Upper lobe of left lung (tissue), 6 donors: Measurements from ENCODE around the gene FOXQ1. TPM values are rescaled to one million over a fixed set of nuclear protein-coding genes. Genes with fewer than 3 reads are reported as not detected.

Experiments
- ATAC-seq, 2 donors: fragments of 200-7000 bp; cut with Tn5 transposase; one replicate each; pipeline ENCODE4 v1.9.1; 2022; ENCODE audit warnings: mild to moderate bottlenecking in 2 of 2, moderate library complexity in 2 of 2; ENCODE audit not compliant: low FRiP score in 2 of 2
- DNase-seq, 2 donors: peaks; one replicate each; pipeline ENCODE4 v3.0.0-alpha.2; 2019 to 2020
- H3K27ac ChIP-seq, 4 donors: fragments of 200-600 bp; sonication (generic); one replicate each; pipeline ENCODE4 v1.5.1; 2016 to 2019
- H3K27me3 ChIP-seq, 4 donors: fragments of 200-600 bp; sonication (generic); one replicate each; pipeline ENCODE4 v1.5.1; 2017 to 2019
- H3K36me3 ChIP-seq, 4 donors: fragments of 200-600 bp; sonication (generic); one replicate each; pipeline ENCODE4 v1.5.1; 2016 to 2019
- H3K4me1 ChIP-seq, 4 donors: fragments of 200-600 bp; sonication (generic); one replicate each; pipeline ENCODE4 v1.5.1; 2018 to 2019
- H3K4me3 ChIP-seq, 4 donors: fragments of 200-600 bp; sonication (generic); one replicate each; pipeline ENCODE4 v1.5.1; 2017 to 2019; ENCODE audit warnings: mild to moderate bottlenecking in 2 of 4, moderate library complexity in 1 of 4
- H3K9me3 ChIP-seq, 4 donors: fragments of 200-600 bp; sonication (generic); one replicate each; pipeline ENCODE4 v1.5.1; 2018 to 2019
- EP300 ChIP-seq, 4 donors: sonication (generic); formaldehyde crosslinking; IDR thresholded peaks; one replicate each; pipeline ENCODE4 v1.5.1; 2017; ENCODE audit warnings: antibody characterized with exemption in 4 of 4, control low read depth in 2 of 4
- POLR2A ChIP-seq, 4 donors: fragments of 450-650 bp; IDR thresholded peaks; one replicate each; pipeline ENCODE4 v1.5.1; 2016 to 2017; ENCODE audit warnings: antibody characterized with exemption in 4 of 4, mild to moderate bottlenecking in 2 of 4
- POLR2AphosphoS5 ChIP-seq, 2 donors: sonication (generic); formaldehyde crosslinking; IDR thresholded peaks; one replicate each; pipeline ENCODE4 v1.5.1; 2017; ENCODE audit warnings: antibody characterized with exemption in 2 of 2
- WGBS, 2 donors: methylation state at CpG; one replicate each; pipeline ENCODE4 v1.1.5; 2017 to 2018; 5-methylcytosine and 5-hydroxymethylcytosine counted together
- total RNA-seq, 6 donors: library from RNA; depleted of rRNA in 4 of 6; stranded (reverse); fragments of >200 nt in 4 of 6; gene quantifications; one replicate each; pipeline versions ENCODE4 v1.1.0 to v1.2.1, GENCODE V29; 2016 to 2021
- TF ChIP-seq, protein P1 (sequence below), 6 experiments: fragments of 450-650 bp in 4 of 6; fragments of 200-600 bp in 2 of 6; sonication (generic) in 2 of 6; IDR thresholded peaks; one replicate each; pipeline ENCODE4 v1.5.1; 2016 to 2019; ENCODE audit warnings: antibody characterized with exemption in 6 of 6
- donor health status: DM: no; HTN: no; CAD: no; lungs with moderate emphysema.
- donor health status: DM: no; HTN: yes; CAD: no; lungs with severe emphysema.

Gene FOXQ1
- 10 to 100 TPM in 3 of 6 donors, 1 to 10 TPM in 3; 3.9 to 15.4 (median 10.3) TPM for total RNA-seq

DNA sequence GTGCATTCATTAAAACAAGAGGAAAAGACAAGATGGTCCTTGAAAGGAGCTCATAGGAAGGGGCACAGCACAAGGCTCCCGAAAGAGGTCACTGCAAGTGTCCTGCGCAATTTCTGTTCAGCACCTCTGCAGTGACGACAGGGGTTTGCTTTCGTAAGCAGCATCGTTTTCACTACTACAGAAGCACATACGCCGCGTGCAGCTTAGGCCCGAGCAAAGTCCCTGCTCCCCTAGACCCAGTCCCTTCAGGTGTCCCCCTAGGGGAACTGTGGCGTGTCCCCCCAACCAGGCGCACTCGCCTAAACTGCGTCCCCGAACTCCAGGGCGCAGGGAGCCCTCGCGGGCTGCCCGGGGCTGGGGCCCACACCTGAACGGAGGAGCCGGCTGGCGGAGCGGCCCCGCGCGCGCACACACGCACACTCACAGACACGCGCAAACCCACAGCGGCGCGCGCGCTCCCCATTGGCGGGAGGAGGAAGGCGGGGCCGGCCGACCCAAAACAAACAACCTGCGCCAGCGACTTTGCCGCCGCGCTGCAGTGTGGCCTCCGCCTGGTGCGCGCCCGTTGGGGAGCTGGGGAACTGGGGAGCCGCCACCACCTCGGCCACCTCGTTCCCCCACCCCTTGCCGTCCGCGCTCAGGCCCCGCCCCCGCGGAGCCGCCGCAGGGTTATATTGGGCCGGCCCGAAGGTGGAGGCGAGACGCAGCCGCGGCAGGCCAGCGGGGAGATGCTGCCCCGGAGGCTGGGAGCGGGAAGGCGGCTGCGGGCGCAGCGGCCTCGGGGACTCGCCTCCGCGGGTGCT lies at the start of gene FOXQ1:
TSS of gene FOXQ1 (plus strand) at position 699 of the 803 bp plus-strand sequence. CDS start 607 bp downstream, outside the sequence.
- Histone ChIP-seq H3K4me3 (peak within 1 kb of the TSS; percentile 45 to 62 (median 56)), H3K27ac (peak within 1 kb of the TSS; percentile 79 to 86 (median 84)), H3K36me3 (no peaks in the 10 kb centered on the region), H3K4me1 (peaks cover 20 to 47% (median 32%) of the 10 kb centered on the region in 4 donors), H3K27me3 (peaks cover 0 to 28% (median 5%) of the 10 kb centered on the region in 4 donors), H3K9me3 (no peaks in the 10 kb centered on the region)
- ATAC-seq, result peak; percentile 77 to 92
- 0 to 2% methylated on average over 12 to 27 of the region's 75 CpGs for WGBS, 2 donors
- DNase-seq, result peak; percentile 76 to 96
- TF ChIP-seq POLR2A (IDR thresholded peaks at IDR 0.05), result peak; percentile 6 to 77 (median 58)
- peak; percentile 72 to 84 for TF ChIP-seq POLR2AphosphoS5 (IDR thresholded peaks at IDR 0.05)
- TF ChIP-seq EP300 (IDR thresholded peaks at IDR 0.05), result no peak
- TF ChIP-seq, protein P1, sequence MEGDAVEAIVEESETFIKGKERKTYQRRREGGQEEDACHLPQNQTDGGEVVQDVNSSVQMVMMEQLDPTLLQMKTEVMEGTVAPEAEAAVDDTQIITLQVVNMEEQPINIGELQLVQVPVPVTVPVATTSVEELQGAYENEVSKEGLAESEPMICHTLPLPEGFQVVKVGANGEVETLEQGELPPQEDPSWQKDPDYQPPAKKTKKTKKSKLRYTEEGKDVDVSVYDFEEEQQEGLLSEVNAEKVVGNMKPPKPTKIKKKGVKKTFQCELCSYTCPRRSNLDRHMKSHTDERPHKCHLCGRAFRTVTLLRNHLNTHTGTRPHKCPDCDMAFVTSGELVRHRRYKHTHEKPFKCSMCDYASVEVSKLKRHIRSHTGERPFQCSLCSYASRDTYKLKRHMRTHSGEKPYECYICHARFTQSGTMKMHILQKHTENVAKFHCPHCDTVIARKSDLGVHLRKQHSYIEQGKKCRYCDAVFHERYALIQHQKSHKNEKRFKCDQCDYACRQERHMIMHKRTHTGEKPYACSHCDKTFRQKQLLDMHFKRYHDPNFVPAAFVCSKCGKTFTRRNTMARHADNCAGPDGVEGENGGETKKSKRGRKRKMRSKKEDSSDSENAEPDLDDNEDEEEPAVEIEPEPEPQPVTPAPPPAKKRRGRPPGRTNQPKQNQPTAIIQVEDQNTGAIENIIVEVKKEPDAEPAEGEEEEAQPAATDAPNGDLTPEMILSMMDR (IDR thresholded peaks at IDR 0.05), result peak in 4 of 6 experiments; percentile 6 to 33 (median 20)

- Histone ChIP-seq H3K4me3 (no peak overlapping the region), H3K4me1 (no peaks in the 10 kb centered on the region), H3K27ac (no peak overlapping the region), H3K27me3 (no peaks in the 10 kb centered on the region), H3K36me3 (no peaks in the 10 kb centered on the region), H3K9me3 (no peaks in the 10 kb centered on the region)
- WGBS, 2 donors, result 83 to 90% methylated on average over 6 of the region's 6 CpGs
- ATAC-seq, result no peak
- no peak for DNase-seq
- TF ChIP-seq EP300 (IDR thresholded peaks at IDR 0.05), result no peak
- TF ChIP-seq, protein P1 (IDR thresholded peaks at IDR 0.05), result no peak
- TF ChIP-seq POLR2A (IDR thresholded peaks at IDR 0.05), result no peak
- no peak for TF ChIP-seq POLR2AphosphoS5 (IDR thresholded peaks at IDR 0.05)
Observed at GRCh38 chr6:1262704-1263038, 49.2 kb upstream of the FOXQ1 start.

DNA sequence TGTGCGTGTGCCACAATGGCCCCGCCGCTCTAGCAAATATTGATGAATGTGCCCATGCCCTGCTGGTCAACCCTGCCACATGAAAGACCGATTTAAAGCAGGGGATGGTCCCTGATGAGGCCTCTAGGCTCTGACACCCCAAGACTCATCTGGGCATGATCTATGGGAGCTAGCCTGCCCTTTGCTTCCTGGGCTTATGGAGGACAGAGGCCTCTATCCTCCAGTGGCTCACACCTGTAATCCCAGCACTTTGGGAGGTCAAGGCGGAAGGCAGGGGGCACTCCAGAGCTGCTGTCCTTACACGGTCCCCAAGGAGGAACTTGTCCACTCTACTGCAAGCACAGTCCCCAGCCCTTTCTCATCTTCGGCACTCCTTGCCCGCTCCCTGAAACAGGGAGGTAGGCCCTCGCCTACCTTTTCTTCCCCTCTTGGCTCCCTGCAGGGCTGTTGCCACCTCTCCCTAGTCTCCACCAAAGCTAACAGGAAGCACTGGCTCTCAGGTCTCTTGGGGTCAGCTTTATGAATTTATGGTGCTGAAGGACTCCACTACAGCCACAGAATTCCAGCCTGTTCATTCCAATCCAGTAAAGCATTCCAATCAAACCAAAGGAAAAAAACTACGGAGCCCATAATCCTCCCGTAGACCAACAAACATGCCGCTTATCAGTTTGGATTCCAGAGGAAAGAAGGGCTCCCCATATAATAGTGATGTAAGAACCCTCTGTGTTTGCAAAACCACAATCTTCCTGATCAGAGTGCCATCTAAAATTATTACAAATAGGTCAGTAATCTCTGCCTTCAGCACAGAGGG lies 48.7 kb upstream of the FOXQ1 start:
- Histone ChIP-seq H3K27ac (no peak overlapping the region), H3K4me1 (no peaks in the 10 kb centered on the region), H3K4me3 (no peak overlapping the region), H3K27me3 (no peaks in the 10 kb centered on the region), H3K9me3 (no peaks in the 10 kb centered on the region), H3K36me3 (no peaks in the 10 kb centered on the region)
- peak in 1 of 2 donors; percentile 46 for DNase-seq
- WGBS, 2 donors, result 83 to 84% methylated on average over 11 to 12 of the region's 12 CpGs
- no peak for TF ChIP-seq POLR2AphosphoS5 (IDR thresholded peaks at IDR 0.05)
- TF ChIP-seq, protein P1 (IDR thresholded peaks at IDR 0.05), result peak in 4 of 6 experiments; percentile 12 to 47 (median 37)
- TF ChIP-seq POLR2A (IDR thresholded peaks at IDR 0.05), result no peak
- TF ChIP-seq EP300 (IDR thresholded peaks at IDR 0.05), result no peak
- ATAC-seq, result peak; percentile 62 to 68

- Histone ChIP-seq H3K27ac (no peak overlapping the region), H3K9me3 (no peaks in the 10 kb centered on the region), H3K27me3 (no peaks in the 10 kb centered on the region), H3K4me3 (no peak overlapping the region), H3K36me3 (no peaks in the 10 kb centered on the region), H3K4me1 (no peaks in the 10 kb centered on the region)
- DNase-seq (no peak), ATAC-seq (no peak)
- TF ChIP-seq POLR2AphosphoS5 (IDR thresholded peaks at IDR 0.05), result no peak
- TF ChIP-seq, protein P1 (IDR thresholded peaks at IDR 0.05), result no peak
- no peak for TF ChIP-seq EP300 (IDR thresholded peaks at IDR 0.05)
- no peak for TF ChIP-seq POLR2A (IDR thresholded peaks at IDR 0.05)
- WGBS, 2 donors, result 68 to 70% methylated on average over 9 to 10 of the region's 10 CpGs
Observed at GRCh38 chr6:1263850-1264377, 48.0 kb upstream of the FOXQ1 start.
